Subcutaneous adipose tissue (tissue), 4 donors: ENCODE data around the gene PSMD14. TPM values are rescaled to one million over a fixed set of nuclear protein-coding genes. Genes with fewer than 3 reads are reported as not detected.

Source experiments
- CTCF ChIP-seq: fragments of 450-650 bp; IDR thresholded peaks from one replicate; pipeline ENCODE4 v1.5.1; 2016; ENCODE audit warnings: low read depth, mild to moderate bottlenecking, control low read depth, antibody characterized with exemption, moderate library complexity
- total RNA-seq, 4 donors: library from RNA; depleted of rRNA; stranded (reverse); fragments of >200 nt; gene quantifications; one replicate each; pipeline ENCODE4 v1.1.0, GENCODE V29; 2016

Gene PSMD14
- total RNA-seq, 4 donors from 2014 or later: 29.9 to 73.5 (median 43.1) TPM

- no peak for TF ChIP-seq CTCF
These were observed 116.9 kb downstream of the PSMD14 start for GRCh38 chr2:161424891-161425727.

- TF ChIP-seq CTCF: no peak
These were observed 117.7 kb downstream of the PSMD14 start for GRCh38 chr2:161425728-161426454.

- no peak for TF ChIP-seq CTCF
These were observed 118.3 kb downstream of the PSMD14 start for GRCh38 chr2:161426455-161426921.

- TF ChIP-seq CTCF: no peak
These were observed 118.9 kb downstream of the PSMD14 start for GRCh38 chr2:161426922-161427663.

- no peak for TF ChIP-seq CTCF
These were observed 119.7 kb downstream of the PSMD14 start for GRCh38 chr2:161427664-161428587.

- TF ChIP-seq CTCF: no peak
These were observed 122.2 kb downstream of the PSMD14 start for GRCh38 chr2:161430386-161430785.
